Amniotic epithelial cell (primary cell): ENCODE data around the gene ZSCAN2.

Experiments used
- DNase-seq: peaks from one replicate; pipeline ENCODE4 v3.0.0-alpha.2; 2010; ENCODE audit warnings: low read depth

ZSCAN2 gene

DNA sequence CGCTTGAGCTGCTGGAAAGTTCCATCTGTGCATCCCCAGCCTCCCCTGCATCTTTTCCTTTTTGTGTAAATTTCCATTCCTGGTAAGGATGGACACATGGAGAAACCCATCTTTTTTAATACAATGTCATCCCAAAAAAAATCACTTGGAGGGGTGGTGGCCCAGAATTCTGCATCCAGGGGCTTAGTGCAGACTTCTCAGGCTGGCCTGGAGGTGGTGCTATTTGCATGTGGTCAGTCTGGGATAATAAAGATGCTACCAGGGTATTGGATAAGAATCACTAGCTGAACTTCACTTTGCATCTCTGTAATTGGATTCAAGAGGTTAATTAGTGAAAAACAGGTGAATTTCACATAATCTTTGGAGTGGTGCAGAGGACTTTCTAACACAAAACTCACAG is 1.8 kb upstream of the ZSCAN2 start:
- DNase-seq, result peak; percentile 68

DNA sequence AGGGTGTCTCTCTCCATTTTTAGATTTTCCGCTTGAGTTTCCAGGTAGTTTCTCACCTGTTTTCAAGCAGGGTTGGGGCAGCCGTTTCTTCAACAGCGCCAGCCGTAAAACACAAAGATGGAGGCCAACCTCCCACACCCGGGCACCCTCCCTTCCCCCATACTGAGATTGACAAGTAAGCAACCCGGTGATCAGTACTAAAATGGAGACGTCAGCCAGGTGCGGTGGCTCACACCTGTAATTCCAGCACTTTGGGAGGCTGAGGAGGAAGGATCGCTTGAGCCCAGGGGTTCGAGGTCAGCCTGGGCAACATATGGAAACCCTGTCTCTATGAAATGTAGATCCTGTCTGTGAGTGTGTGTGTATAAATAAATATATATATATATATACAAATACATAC is 903 bp upstream of the ZSCAN2 start:
- no peak for DNase-seq

DNA sequence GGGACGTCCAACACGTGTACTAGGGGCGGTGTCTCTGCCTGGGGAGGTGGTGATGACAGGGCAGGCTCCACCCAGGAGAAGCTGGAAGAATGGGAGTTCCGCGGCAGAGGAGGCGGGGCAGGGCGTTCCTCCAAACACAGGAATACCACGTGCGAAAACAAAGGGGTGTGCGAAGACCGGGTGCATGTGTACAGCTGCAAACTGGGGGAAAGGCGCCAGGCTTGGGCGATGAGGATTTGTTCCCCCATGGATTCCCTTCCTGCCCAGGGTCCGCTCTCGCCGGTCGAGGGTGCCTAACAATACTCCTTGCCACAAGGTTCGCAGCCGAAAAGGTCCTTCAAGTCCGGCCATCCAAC is 500 bp upstream of the ZSCAN2 start:
- DNase-seq, result peak; percentile 84

DNA sequence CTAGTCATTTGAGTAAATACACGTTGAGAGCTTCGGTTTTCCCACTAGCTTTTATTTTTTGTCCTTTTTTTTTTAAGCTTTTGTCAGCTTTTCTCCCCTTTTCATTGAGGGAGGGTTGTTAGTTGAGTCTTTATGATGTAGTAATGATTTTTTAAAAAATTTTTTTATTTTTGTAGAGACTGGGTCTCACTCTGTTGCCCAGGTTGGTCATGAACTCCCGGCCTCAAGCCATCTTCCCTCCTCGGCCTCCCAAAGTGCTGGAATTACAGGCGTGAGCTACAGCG is 688 bp downstream of the ZSCAN2 start:
- no peak for DNase-seq

DNA sequence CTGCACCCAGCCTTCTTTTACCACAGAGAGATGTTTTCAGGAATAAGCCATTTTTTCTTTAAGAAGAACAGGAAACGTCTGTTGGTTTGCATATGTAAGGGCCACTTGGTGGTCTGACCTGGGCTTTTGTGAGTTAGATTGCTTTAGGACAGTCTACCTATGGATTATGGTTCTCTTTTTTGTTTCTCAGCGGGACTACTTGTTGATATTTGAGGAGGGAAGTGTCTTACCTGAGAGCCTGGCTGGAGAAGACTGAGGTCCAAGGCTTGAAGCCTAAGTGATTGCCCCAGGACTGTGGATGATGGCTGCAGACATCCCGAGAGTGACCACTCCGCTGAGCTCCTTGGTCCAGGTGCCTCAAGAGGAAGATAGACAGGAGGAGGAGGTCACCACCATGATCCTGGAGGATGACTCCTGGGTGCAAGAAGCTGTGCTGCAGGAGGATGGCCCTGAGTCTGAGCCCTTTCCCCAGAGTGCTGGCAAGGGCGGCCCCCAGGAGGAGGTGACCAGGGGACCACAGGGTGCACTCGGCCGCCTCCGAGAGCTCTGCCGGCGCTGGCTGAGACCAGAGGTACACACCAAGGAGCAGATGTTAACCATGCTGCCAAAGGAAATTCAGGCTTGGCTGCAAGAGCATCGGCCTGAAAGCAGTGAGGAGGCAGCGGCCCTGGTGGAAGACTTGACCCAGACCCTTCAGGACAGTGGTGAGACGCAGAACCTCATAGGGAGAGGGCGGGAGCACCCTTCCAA is 3.0 kb downstream of the ZSCAN2 start:
- DNase-seq, result no peak

DNA sequence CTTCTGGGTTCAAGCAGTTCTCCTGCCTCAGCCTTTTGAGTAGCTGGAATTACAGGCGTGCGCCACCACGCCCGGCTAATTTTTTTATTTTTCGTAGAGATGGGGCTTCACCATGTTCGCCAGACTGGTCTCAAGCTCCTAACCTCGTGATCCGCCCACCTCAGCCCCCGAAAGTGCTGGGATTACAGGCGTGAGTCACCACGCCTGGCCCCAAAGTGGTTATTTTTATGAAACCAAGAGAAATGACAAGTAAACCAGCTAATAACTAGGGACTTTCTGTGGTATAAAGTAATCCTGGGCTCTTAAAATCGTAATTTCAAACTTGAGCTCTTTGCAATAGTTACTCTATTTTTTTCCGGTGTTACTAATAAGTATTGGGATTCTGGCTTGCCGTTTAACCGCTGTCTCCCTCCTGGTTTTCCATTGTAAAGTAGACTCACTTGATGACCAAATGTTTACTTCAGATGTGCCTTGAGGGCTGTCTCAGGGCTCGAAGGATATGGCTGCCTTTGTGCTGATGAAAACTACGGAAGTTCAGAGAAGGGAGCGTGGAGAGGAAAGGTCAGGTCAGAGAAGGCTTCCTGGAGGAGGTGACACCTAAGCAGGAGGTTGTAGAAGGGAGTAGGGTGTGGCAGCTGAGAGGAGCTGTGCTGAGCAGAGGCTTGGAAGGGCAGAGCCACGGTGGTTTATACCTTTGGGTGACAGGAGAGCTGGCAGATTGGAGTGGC is 4.2 kb downstream of the ZSCAN2 start:
- DNase-seq, result no peak

DNA sequence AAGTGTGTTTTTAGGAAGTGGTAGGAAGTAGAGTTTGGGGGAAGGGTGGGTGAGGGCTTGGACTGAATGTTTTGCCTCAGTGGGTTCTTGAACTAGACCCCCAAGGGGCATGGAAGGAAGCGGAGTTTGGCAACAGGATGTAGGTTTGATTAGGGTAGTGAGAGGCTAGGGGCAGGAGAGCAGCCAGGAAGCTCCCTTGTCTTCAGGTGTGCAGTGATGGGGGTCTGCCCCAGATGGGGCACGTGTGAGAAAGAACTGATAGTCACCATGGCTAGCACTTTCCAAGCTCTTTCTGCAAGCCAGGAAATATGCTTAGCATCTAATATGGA is 4.7 kb downstream of the ZSCAN2 start:
- DNase-seq, result no peak

DNA sequence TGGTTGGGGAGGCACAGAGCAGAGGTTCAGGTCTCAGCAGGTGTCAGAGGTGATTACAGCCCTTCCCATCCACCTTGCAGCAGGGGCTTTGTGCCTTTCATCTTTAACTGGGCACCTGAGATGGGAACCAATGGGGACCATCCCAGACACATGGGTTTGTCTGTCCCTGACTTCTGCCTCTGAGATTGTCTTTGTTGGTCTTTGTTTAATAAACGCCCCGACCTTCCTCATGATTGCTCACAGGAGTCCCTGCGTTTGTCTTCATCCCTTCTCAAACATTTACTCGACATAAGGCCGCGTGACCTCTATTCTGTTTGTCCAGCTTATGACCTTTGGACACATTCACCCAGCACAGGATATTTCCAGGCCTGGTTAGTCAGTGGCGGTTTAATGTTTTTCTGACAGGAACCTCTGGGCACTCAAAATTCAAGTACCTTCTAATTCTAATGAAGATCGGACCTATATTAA is 5.9 kb downstream of the ZSCAN2 start:
- no peak for DNase-seq

DNA sequence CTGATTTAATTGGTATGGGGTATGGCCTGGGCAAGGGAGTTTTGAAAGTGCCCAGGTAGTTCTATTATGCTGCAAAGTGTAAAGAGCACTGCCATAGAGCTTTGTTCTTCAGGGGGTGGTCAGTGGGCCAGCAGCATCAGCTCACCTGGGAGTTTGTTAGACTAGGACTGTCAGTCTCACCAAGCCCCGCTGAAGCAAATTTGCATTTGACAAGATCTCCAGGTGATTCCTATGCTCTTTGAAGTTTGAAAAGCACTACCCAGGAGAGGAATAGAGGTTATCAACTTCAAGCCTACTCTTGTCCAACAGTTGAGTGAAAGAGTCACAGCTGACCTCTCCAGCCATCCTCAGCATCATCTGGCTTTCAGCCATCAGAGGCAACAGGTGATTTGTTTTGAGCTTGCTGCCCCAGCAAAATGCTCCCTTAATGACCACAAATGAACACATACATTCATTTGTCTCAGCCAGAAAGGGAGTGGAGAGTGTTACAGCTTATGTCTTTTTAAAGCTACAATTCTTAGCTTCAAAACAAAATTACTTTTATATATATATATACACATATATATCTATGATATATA is 8.0 kb downstream of the ZSCAN2 start:
- DNase-seq, result no peak

DNA sequence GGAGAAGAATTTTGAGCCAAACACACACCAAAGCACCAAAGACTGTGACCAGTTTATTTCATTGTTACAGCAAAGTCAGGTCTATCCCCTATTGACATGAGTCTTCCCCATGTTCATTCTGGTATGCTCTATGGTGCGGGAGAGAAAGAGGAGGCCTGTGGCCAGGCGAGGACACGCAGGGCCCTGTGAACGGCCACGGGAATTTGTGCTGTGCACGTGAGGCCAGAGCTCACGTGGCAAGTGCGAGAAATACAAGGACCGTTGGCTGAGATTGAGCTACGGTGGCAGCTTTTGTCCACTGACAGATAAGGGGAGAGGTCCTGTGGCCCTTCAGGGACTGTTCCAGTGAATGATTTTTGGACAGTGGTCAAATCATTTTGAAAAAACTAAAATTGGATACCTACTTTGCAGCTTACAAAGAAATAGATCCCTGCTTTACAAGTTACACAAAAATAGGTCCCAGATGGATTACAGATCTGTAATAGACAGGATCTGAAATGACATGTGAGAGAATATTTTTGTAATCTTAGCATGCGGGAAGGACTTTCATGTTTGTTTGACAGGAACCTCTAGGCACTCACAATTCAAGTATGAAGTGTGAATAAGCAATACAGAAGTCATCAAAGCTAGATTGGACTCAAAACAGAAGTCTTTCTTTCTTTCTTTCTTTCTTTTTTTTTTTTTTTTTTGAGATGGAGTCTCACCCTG is 9.2 kb downstream of the ZSCAN2 start:
- no peak for DNase-seq

DNA sequence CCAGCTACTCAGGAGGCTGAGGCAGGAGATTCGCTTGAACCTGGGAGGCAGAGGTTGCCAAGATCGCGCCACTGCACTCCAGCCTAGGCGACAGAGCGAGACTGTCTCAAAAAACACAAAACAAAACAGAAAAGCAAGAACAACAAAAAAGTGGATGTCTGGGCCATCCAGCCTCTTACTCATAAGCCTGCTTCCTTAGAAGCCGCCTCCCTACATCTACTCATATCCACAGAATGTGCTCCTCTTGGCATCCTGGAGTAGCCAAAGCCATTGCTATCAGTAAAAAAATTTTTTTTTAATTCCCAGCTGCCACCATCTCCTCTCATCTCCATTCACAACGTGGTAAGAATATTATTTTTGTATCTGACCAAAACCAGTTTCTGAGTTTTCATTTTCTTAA is 10.8 kb downstream of the ZSCAN2 start:
- no peak for DNase-seq

DNA sequence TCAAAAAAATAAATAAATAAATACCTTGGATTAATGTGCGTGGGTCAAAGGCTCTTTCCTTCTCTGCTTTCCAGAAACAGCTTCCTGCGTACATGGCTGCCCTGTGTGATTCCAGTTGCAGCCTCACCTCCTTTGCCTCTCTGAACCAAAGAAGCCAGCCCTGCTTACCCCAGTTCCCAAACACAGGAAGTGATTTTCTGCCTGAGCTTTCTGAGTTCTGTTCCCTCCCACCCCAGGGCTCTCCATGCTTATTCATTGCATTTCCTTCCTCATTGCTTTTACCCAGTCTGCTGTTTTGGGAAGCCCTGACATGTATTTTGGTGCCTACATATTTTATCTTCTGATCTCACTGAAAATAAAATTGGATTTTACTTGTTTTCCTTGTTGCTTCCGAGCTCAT is 15.4 kb downstream of the ZSCAN2 start:
- DNase-seq, result no peak

DNA sequence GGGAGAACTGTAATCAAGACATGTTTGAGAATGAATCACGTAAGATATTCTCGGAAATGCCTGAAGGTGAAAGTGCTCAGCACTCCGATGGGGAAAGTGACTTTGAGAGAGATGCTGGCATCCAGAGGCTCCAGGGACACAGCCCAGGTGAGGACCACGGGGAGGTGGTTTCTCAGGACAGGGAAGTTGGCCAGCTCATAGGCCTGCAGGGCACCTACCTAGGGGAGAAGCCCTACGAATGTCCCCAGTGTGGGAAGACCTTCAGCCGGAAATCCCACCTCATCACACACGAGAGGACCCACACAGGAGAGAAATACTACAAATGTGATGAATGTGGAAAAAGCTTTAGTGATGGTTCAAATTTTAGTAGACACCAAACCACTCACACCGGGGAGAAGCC is 19.8 kb downstream of the ZSCAN2 start:
- DNase-seq, result no peak

DNA sequence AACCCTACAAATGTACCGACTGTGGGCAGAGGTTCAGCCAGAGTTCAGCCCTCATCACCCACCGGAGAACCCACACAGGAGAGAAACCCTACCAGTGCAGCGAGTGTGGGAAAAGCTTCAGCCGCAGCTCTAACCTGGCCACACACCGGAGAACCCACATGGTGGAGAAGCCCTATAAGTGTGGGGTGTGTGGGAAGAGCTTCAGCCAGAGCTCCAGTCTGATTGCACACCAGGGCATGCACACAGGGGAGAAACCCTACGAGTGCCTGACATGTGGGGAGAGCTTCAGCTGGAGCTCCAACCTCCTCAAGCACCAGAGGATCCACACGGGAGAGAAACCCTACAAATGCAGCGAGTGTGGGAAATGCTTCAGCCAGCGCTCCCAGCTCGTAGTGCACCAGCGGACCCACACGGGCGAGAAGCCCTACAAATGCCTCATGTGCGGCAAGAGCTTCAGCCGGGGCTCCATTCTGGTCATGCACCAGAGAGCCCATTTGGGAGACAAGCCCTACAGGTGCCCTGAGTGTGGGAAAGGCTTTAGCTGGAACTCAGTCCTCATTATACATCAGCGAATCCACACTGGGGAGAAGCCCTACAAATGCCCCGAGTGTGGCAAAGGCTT is 20.7 kb downstream of the ZSCAN2 start:
- DNase-seq, result no peak

DNA sequence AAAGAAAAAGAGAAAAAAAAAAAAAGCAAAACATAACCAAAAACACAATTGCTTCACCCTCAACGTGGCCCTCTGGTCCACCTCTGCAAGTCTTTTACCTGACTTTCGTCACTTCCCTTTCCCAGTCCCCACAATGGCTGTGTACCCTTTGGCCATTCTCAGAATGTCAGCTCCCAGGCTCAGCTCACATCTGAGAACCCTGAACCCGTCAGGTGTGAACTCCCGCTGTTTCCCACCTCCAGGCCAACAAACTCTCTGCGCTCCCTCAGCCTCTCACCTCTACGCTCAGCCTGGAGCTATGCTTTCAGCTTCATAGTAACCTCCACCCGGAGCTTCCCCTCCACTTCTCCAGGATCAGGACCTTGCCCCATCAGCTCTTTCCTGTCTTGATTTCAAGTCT is 23.6 kb downstream of the ZSCAN2 start:
- DNase-seq, result no peak

DNA sequence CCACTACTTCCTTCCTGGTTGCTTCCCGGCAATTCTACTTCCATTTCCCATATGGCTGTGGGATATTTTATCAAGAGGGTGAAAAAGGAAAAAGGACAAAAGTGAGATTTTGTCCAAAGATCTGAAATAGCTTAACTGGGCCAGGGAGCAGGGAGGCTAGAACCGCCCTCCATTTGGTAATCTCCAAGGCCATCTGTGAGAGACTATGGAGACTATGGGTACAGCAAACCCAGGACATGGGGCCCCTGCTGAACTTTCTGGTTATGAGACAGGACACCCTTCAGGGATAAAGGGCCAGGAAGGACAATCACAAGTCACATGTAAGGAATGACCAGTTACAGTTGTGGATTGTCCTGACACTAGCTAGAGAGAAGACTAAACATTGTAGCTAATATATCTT is 24.3 kb downstream of the ZSCAN2 start:
- DNase-seq, result no peak

DNA sequence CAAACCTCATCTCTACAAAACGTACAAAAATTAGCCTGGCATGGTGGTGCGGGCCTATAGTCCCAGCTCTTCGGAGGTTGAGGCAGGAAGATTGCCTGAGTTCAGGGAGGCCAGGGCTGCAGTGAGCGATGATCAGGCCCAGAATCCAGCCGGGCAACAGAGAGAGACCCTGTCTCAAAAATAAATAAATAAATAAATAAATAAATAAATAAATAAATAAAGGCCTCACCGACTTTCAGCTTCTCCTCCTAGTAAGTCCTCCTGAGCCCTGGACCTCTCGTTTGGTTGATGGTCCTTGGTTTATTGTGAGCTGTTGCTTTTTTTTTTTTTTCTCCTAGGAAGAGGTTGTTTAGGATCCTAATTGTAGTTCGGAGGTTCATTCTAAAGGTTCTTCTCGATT is 28.2 kb downstream of the ZSCAN2 start:
- no peak for DNase-seq

DNA sequence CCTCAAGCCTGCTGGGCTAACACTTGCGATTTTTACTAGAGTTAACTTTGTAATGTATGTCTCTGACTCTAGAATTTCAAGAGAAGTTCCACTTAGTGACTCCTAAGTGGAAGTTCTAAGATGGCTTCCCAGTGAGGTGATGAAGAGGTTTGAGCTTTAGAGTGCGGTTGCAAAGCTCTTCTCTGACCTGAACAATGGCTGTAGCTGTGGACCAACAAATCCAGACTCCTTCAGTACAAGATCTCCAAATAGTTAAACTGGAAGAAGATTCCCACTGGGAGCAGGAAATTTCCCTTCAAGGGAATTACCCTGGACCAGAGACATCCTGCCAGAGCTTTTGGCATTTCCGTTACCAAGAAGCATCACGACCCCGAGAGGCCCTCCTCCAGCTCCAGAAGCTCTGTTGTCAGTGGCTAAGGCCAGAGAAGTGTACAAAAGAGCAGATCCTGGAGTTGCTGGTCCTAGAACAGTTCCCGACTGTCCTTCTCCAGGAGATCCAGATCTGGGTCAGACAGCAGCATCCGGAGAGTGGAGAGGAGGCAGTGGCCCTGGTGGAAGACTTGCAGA is 31.0 kb downstream of the ZSCAN2 start:
- no peak for DNase-seq

DNA sequence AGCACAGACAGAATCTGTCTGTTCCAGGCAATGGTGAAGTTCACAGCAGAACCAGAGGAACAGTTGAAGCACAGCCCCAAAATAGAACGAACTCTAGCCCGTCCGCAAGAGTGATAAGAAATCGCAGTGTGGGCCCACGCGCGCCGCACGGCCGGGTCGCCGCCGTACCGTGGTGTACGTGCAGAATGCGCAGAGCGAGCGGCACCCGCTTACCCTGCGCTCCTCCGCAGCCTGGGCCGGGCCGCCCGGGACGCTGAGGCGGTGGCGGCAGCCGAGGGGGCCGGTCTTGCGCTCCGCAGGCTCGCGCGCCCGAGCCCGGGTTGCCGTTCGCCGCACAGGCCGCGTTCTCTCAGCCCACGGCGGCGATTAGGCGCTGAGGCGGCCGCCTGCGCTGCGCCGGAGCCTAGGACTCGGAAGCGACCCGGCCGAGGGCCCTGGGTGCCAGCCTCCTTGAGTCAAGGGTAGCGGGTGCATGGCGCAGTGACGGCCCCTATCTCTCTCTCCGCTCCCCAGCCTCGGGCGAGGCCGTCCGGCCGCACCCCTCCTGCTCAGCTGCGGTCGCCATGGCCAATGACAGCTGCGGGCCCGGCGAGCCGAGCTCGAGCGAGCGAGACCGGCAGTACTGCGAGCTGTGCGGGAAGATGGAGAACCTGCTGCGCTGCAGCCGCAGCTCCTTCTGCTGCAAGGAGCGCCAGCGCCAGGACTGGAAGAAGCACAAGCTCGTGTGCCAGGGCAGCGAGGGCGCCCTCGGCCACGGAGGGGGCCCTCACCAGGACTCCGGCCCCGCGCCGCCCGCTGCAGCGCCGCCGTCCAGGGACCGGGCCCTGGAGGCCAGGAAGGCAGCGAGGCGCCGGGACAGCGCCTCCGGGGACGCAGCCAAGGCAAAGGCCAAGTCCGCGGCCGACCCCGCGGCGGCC is 32.8 kb downstream of the ZSCAN2 start:
- DNase-seq, result peak; percentile 68

DNA sequence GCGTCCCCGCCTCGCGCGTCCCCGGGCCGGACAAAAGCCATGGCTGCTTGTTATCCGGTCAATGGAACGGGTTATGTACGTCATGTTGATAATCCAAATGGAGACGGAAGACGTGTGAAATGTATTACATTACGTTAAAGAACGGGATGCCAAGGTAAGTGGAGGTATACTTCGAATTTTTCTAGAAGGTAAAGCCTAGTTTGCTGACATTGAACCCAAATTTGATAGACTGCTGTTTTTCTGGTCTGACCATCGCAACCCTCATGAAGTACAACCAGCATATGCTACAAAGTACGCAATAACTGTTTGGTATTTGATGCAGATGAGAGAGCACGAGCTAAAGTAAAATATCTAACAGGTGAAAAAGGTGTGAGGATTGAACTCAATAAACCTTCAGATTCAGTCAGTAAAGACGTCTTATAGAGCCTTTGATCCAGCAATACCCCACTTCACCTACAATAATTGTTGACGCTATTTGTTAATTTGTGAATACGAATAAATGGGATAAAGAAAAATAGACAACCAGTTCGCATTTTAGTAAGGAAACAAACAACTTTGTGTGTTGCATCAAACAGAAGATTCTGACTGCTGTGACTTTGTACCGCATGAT is 33.5 kb downstream of the ZSCAN2 start:
- no peak for DNase-seq

DNA sequence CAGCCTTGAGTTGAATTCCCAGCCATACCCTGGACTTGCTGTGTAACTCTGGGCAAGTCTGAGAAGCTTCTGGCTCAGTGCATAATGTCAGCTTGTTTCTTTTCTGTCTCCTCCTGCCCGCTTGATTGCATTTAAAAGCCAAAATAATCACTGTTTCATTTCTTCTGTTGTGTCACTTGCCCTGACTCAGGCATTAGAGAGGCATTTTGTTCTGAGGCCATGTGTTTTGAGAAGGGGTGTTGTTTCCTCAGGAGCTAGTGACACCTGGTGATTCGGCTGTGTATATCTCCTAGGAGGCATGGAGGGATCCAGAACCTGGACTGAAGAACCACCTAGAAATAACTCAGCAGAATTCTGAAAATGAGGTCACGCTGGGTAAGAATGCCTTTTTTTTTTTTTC is 37.3 kb downstream of the ZSCAN2 start:
- DNase-seq, result no peak
